Mesenchymal stem cell (in vitro differentiated cells and primary cell): ENCODE measurements around the gene EYA2.

Experiments used
- DNase-seq: peaks from one replicate; pipeline ENCODE4 v3.0.0-alpha.2; 2013
- H2AFZ ChIP-seq: one replicate; pipeline ENCODE4 v1.6.1; 2013; ENCODE audit warnings: low read depth, mild to moderate bottlenecking, control low read depth, inconsistent platforms, low read length, moderate library complexity
- H2AK5ac ChIP-seq: 2 replicates; pipeline ENCODE4 v1.6.1; 2013; ENCODE audit warnings: low read length, moderate library complexity, mild to moderate bottlenecking, inconsistent platforms; ENCODE audit not compliant: severe bottlenecking
- H2BK120ac ChIP-seq: one replicate; pipeline ENCODE4 v1.6.1; 2013; ENCODE audit warnings: low read depth, mild to moderate bottlenecking, inconsistent platforms, low read length, moderate library complexity
- H2BK12ac ChIP-seq, 2 experiments: one replicate each; pipeline ENCODE4 v1.6.1; 2013; ENCODE audit warnings: inconsistent platforms in 2 of 2, low read length in 2 of 2, mild to moderate bottlenecking in 2 of 2, moderate library complexity in 2 of 2, control low read depth in 1 of 2
- H2BK15ac ChIP-seq: one replicate; pipeline ENCODE4 v1.6.1; 2013; ENCODE audit warnings: mild to moderate bottlenecking, low read depth, inconsistent platforms; ENCODE audit not compliant: poor library complexity, severe bottlenecking
- H2BK5ac ChIP-seq: 2 replicates; pipeline ENCODE4 v1.6.1; 2013; ENCODE audit warnings: low read depth, mild to moderate bottlenecking, low read length, control low read depth, inconsistent platforms; ENCODE audit not compliant: poor library complexity, severe bottlenecking
- H3K14ac ChIP-seq, 2 experiments: one replicate each; pipeline ENCODE4 v1.6.1; 2013; ENCODE audit warnings: inconsistent platforms in 2 of 2, low read length in 2 of 2, control low read depth in 1 of 2, mild to moderate bottlenecking in 1 of 2, moderate library complexity in 1 of 2
- H3K18ac ChIP-seq, 2 experiments: one replicate each; pipeline ENCODE4 v1.6.1; 2013; ENCODE audit warnings: inconsistent platforms in 2 of 2, low read length in 2 of 2, control low read depth in 1 of 2, low read depth in 1 of 2, mild to moderate bottlenecking in 1 of 2
- H3K23ac ChIP-seq, 2 experiments: one replicate each; pipeline ENCODE4 v1.6.1; 2013; ENCODE audit warnings: inconsistent platforms in 2 of 2, low read length in 2 of 2, mild to moderate bottlenecking in 2 of 2, moderate library complexity in 2 of 2, control low read depth in 1 of 2
- H3K27ac ChIP-seq: 2 replicates; pipeline ENCODE4 v1.5.1; 2013; ENCODE audit warnings: mild to moderate bottlenecking, moderate library complexity, low read length, control low read depth, inconsistent platforms; ENCODE audit not compliant: poor library complexity, severe bottlenecking
- H3K27me3 ChIP-seq, 2 experiments: 2 replicates each; pipeline versions ENCODE4 v1.6.1 to v1.7.0; 2013; ENCODE audit warnings: low read length in 2 of 2, mild to moderate bottlenecking in 2 of 2, moderate library complexity in 2 of 2, control low read depth in 1 of 2, inconsistent platforms in 1 of 2; ENCODE audit not compliant: control insufficient read depth in 1 of 2, insufficient read depth in 1 of 2
- H3K36me3 ChIP-seq, 2 experiments: 2 replicates each; pipeline versions ENCODE4 v1.6.1 to v1.7.0; 2013; ENCODE audit warnings: low read length in 2 of 2, control low read depth in 1 of 2, inconsistent platforms in 1 of 2, low read depth in 1 of 2, mild to moderate bottlenecking in 1 of 2; ENCODE audit not compliant: insufficient read depth in 2 of 2, control insufficient read depth in 1 of 2
- H3K4ac ChIP-seq, 2 experiments: one replicate each; pipeline ENCODE4 v1.6.1; 2013; ENCODE audit warnings: inconsistent platforms in 2 of 2, low read length in 2 of 2, mild to moderate bottlenecking in 2 of 2, moderate library complexity in 2 of 2, control low read depth in 1 of 2, low read depth in 1 of 2
- H3K4me1 ChIP-seq: 2 replicates; pipeline ENCODE4 v1.6.1; 2013; ENCODE audit warnings: low read depth, low read length, control low read depth; ENCODE audit not compliant: control insufficient read depth, insufficient read depth
- H3K4me2 ChIP-seq: 2 replicates; pipeline ENCODE4 v1.6.1; 2013; ENCODE audit warnings: low read length, mild to moderate bottlenecking, inconsistent platforms; ENCODE audit not compliant: poor library complexity, severe bottlenecking
- H3K4me3 ChIP-seq, 2 experiments: 2 replicates each; pipeline versions ENCODE4 v1.5.1 to v1.7.0; 2013; ENCODE audit warnings: low read length in 2 of 2, mild to moderate bottlenecking in 2 of 2, control low read depth in 1 of 2, low read depth in 1 of 2; ENCODE audit not compliant: insufficient read depth in 1 of 2
- H3K79me1 ChIP-seq: replicated peaks from 2 replicates; pipeline ENCODE4 v1.6.1; 2013; ENCODE audit warnings: mild to moderate bottlenecking, control low read depth, low read length, inconsistent platforms; ENCODE audit not compliant: poor library complexity, severe bottlenecking
- H3K9ac ChIP-seq: 2 replicates; pipeline ENCODE4 v1.7.0; 2013; ENCODE audit warnings: mild to moderate bottlenecking, low read length, moderate library complexity
- H3K9me3 ChIP-seq: 2 replicates; pipeline ENCODE4 v1.7.0; 2013; ENCODE audit warnings: mild to moderate bottlenecking, low read length; ENCODE audit not compliant: control insufficient read depth
- H4K8ac ChIP-seq: one replicate; pipeline ENCODE4 v1.6.1; 2013; ENCODE audit warnings: inconsistent platforms, mild to moderate bottlenecking, low read length, moderate library complexity
- H4K91ac ChIP-seq: one replicate; pipeline ENCODE4 v1.6.1; 2013; ENCODE audit warnings: mild to moderate bottlenecking, low read length, inconsistent platforms
- WGBS: methylation state at CpG from one replicate; pipeline ENCODE4 v1.1.7; 2013; ENCODE audit warnings: mixed read lengths; 5-methylcytosine and 5-hydroxymethylcytosine counted together

The EYA2 gene

DNA sequence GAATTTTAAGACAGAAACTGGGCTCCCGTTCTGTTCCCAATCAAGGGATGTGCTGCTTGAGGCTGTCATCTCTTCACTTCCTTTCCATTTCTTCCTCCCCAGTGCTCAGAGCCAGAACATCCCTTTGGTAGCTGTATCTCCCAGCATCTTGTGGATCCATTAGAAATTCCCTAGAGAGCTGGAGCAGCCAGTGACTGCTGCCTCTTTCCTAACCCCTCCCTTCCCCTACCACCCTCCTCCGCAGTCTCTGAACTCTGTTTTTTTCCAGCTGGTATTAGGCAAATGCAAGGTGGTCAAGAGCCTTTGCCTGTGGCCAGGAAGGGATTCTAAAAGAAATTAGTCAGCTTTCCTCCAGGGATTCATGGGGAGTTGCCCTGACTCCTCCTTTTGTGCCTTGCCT lies 208.0 kb downstream of the EYA2 start:
- Histone ChIP-seq H3K79me1 (no peaks in the 10 kb centered on the region), H4K8ac (no peak overlapping the region), H3K4me3 (no peak overlapping the region), H2BK15ac (no peak overlapping the region), H3K23ac (no peak overlapping the region), H3K27ac (no peak overlapping the region), H3K14ac (no peak overlapping the region), H3K4ac (no peak overlapping the region), H2BK12ac (no peak overlapping the region), H2AK5ac (no peak overlapping the region), H2AFZ (no peak overlapping the region), H3K36me3 (no peaks in the 10 kb centered on the region), H3K4me1 (no peaks in the 10 kb centered on the region), H3K9me3 (no peaks in the 10 kb centered on the region), H4K91ac (no peak overlapping the region), H3K27me3 (no peaks in the 10 kb centered on the region), H2BK5ac (no peak overlapping the region), H3K9ac (no peak overlapping the region), H3K18ac (no peak overlapping the region), H3K4me2 (no peak overlapping the region), H2BK120ac (no peak overlapping the region)
- 67% methylated on average over 1 of the region's 2 CpGs for WGBS
- no peak for DNase-seq

DNA sequence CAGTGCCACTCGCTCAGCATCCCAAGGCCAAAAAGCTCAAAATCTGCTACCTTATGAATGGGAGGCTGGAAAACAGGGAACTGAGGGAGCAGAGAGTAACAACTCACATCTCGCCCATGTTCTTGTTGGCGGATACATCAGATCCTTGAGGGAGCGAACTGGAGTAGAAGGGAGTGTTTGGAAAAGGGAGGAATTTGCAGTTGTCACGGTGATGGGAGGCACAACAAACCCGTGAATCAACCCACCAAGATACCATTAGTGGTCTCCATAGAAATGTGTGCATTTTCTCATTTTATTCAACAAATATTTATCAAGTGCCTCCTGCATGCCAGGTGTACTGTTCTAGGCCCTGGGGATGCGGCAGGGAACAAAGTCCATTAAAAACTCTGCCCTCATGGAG lies 212.1 kb downstream of the EYA2 start:
- Histone ChIP-seq H4K8ac (no peak overlapping the region), H2AFZ (no peak overlapping the region), H2BK5ac (no peak overlapping the region), H3K4ac (no peak overlapping the region), H2BK12ac (no peak overlapping the region), H2BK120ac (no peak overlapping the region), H3K9ac (no peak overlapping the region), H2AK5ac (no peak overlapping the region), H3K14ac (no peak overlapping the region), H2BK15ac (no peak overlapping the region), H4K91ac (no peak overlapping the region), H3K79me1 (no peaks in the 10 kb centered on the region), H3K36me3 (no peaks in the 10 kb centered on the region), H3K27ac (no peak overlapping the region), H3K4me3 (no peak overlapping the region), H3K4me2 (no peak overlapping the region), H3K27me3 (no peaks in the 10 kb centered on the region), H3K18ac (no peak overlapping the region), H3K9me3 (peaks cover 21% of the 10 kb centered on the region), H3K23ac (no peak overlapping the region), H3K4me1 (no peaks in the 10 kb centered on the region)
- DNase-seq = no peak
- whole genome bisulfite sequencing = 75% methylated on average over 1 of the region's 7 CpGs

DNA sequence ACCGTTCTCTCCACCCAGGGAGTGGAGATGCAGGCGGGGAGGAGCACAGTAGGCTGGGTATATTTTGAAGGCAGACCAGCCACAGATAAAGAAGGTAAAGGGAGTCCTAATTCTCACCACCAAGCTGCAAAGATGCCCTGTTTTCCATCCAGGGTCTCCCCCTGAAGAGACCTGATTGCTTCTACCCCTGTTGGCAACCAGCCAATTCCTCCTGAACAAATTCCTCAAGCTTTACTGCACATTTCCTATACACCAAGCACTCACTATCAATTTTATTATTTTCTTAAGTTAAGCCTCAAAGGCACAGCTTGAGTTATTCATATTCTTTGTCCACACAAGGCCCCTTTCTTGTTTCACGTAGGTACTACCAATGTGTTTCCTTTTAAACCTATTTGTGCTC lies 214.4 kb downstream of the EYA2 start:
- Histone ChIP-seq H2BK12ac (no peak overlapping the region), H3K14ac (no peak overlapping the region), H2BK15ac (no peak overlapping the region), H3K4me3 (no peak overlapping the region), H3K9ac (no peak overlapping the region), H3K18ac (no peak overlapping the region), H3K4me2 (no peak overlapping the region), H3K23ac (no peak overlapping the region), H3K79me1 (no peaks in the 10 kb centered on the region), H4K8ac (no peak overlapping the region), H2BK120ac (no peak overlapping the region), H3K27me3 (no peaks in the 10 kb centered on the region), H2AFZ (no peak overlapping the region), H3K9me3 (peaks cover 21% of the 10 kb centered on the region), H3K27ac (no peak overlapping the region), H3K36me3 (no peaks in the 10 kb centered on the region), H4K91ac (no peak overlapping the region), H3K4me1 (no peaks in the 10 kb centered on the region), H2AK5ac (no peak overlapping the region), H3K4ac (no peak overlapping the region), H2BK5ac (no peak overlapping the region)
- DNase-seq = no peak
- whole genome bisulfite sequencing = 91% methylated on average over 3 of the region's 3 CpGs

DNA sequence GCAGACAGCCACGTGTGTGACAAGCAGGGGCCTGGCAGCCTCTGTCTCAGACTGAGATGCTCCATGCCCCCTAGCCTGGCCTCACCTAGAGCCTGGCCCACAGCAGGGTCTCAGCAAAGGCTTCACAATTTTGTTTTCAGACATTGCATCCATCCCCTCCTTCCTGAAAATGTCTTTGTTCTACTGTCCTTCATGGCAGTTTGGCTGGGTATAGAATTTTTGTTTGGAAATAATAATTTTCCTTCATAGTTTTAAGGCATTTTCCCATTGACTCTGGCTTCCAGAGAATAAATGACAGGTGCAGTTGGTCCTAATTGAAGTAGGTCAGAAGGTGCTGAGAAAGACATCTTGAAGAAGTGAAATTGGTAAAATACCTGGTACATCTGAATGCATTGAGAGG lies 216.2 kb downstream of the EYA2 start:
- Histone ChIP-seq H2BK12ac (no peak overlapping the region), H4K8ac (no peak overlapping the region), H2BK5ac (no peak overlapping the region)

More for the DNA sequence above, 216.2 kb downstream of the EYA2 start:
- Histone ChIP-seq H3K36me3 (no peaks in the 10 kb centered on the region), H2BK120ac (no peak overlapping the region), H3K4me1 (no peaks in the 10 kb centered on the region), H2BK15ac (no peak overlapping the region), H3K79me1 (no peaks in the 10 kb centered on the region), H3K4me3 (no peak overlapping the region), H3K27me3 (peaks cover 0 to 4% of the 10 kb centered on the region in 2 experiments), H3K27ac (no peak overlapping the region), H3K23ac (no peak overlapping the region), H4K91ac (no peak overlapping the region), H3K14ac (no peak overlapping the region), H2AK5ac (no peak overlapping the region), H3K4me2 (no peak overlapping the region), H3K4ac (no peak overlapping the region), H2AFZ (no peak overlapping the region), H3K18ac (no peak overlapping the region), H3K9ac (no peak overlapping the region), H3K9me3 (peaks cover 21% of the 10 kb centered on the region)
- no peak for DNase-seq
- WGBS = 71% methylated on average over 1 of the region's 1 CpG
